ENCODE measurements around the gene SVOPL. TPM values are rescaled to one million over a fixed set of nuclear protein-coding genes. Genes with fewer than 3 reads are reported as not detected.

Gene SVOPL
- total RNA-seq, 1 experiment from 2014 or later, result not detected

GRCh38 chr7:138554674-138555073 is 146.5 kb downstream of the SVOPL start:
- Histone ChIP-seq H3K4me2 (ENCODE audit: low read length) (no peak overlapping the region), H3K4me1 (ENCODE audit: control insufficient read depth in 1 of 2, insufficient read depth in 2 of 2, low read length in 2 of 2) (no peaks in the 10 kb centered on the region), H3K9ac (ENCODE audit: low read length) (no peak overlapping the region), H3K27ac (ENCODE audit: low read depth, low read length) (no peak overlapping the region), H3K79me2 (ENCODE audit: insufficient read depth, low read length) (no peaks in the 10 kb centered on the region), H3K4me3 (replicated peaks in 1 of 2; ENCODE audit: low read depth in 1 of 2, low read length in 2 of 2) (no peak overlapping the region), H4K20me1 (ENCODE audit: insufficient read depth) (no peaks in the 10 kb centered on the region), H3K9me3 (ENCODE audit: control insufficient read depth in 1 of 2, insufficient read depth in 1 of 2, low read depth in 1 of 2, low read length in 2 of 2) (peaks cover 14 to 20% of the 10 kb centered on the region in 2 experiments; a peak in 3 of 4 replicates), H3K27me3 (ENCODE audit: insufficient read depth, low read length) (no peaks in the 10 kb centered on the region), H3K9me2 (ENCODE audit: insufficient read depth) (no peaks in the 10 kb centered on the region), H2AFZ (ENCODE audit: low read depth, low read length, poor library complexity, severe bottlenecking) (no peak overlapping the region), H3K36me3 (ENCODE audit: control insufficient read depth in 1 of 2, insufficient read depth in 2 of 2, low read length in 2 of 2) (peaks cover 0 to 28% of the 10 kb centered on the region in 2 experiments; a peak in 2 of 4 replicates)
- DNase-seq (ENCODE audit: low read depth, low spot score) (no peak), ATAC-seq (no peak)
- ChIA-PET RAD21 (ENCODE audit: low non-redundant PET in 1 of 2, low total read pairs in 2 of 2, uncharacterized antibody in 2 of 2, unreplicated experiment in 2 of 2) (no interaction called here), CTCF (no interaction called here), POLR2A (no interaction called here)
- BruUV-seq (replicated peaks), result no TSS peak
- intact Hi-C loops (cut with micrococcal nuclease), result no loop called here
- TF ChIP-seq TCF7L2 (IDR thresholded peaks at IDR 0.05; ENCODE audit: borderline replicate concordance, extremely low read depth, insufficient read depth, insufficient read length) (no peak), CEBPB (IDR thresholded peaks at IDR 0.05; ENCODE audit: low read depth) (no peak), SRF (IDR thresholded peaks at IDR 0.05; ENCODE audit: low read depth) (no peak), EZH2phosphoT487 (IDR thresholded peaks at IDR 0.05; ENCODE audit: borderline replicate concordance) (no peak), SP1 (IDR thresholded peaks at IDR 0.05; ENCODE audit: low read depth) (no peak)

GRCh38 chr7:138553805-138554204 is 147.4 kb downstream of the SVOPL start:
- Histone ChIP-seq H3K9ac (ENCODE audit: low read length) (no peak overlapping the region), H3K27ac (ENCODE audit: low read depth, low read length) (no peak overlapping the region), H3K4me1 (ENCODE audit: control insufficient read depth in 1 of 2, insufficient read depth in 2 of 2, low read length in 2 of 2) (no peaks in the 10 kb centered on the region), H3K79me2 (ENCODE audit: insufficient read depth, low read length) (no peaks in the 10 kb centered on the region), H3K4me3 (replicated peaks in 1 of 2; ENCODE audit: low read depth in 1 of 2, low read length in 2 of 2) (no peak overlapping the region), H2AFZ (ENCODE audit: low read depth, low read length, poor library complexity, severe bottlenecking) (no peak overlapping the region), H3K27me3 (ENCODE audit: insufficient read depth, low read length) (no peaks in the 10 kb centered on the region), H3K36me3 (ENCODE audit: control insufficient read depth in 1 of 2, insufficient read depth in 2 of 2, low read length in 2 of 2) (peaks cover 0 to 28% of the 10 kb centered on the region in 2 experiments; a peak in 2 of 4 replicates), H3K9me3 (ENCODE audit: control insufficient read depth in 1 of 2, insufficient read depth in 1 of 2, low read depth in 1 of 2, low read length in 2 of 2) (peaks cover 14 to 20% of the 10 kb centered on the region in 2 experiments; a peak in 3 of 4 replicates), H4K20me1 (ENCODE audit: insufficient read depth) (no peaks in the 10 kb centered on the region), H3K9me2 (ENCODE audit: insufficient read depth) (no peaks in the 10 kb centered on the region), H3K4me2 (ENCODE audit: low read length) (no peak overlapping the region)
- TF ChIP-seq, protein P1, sequence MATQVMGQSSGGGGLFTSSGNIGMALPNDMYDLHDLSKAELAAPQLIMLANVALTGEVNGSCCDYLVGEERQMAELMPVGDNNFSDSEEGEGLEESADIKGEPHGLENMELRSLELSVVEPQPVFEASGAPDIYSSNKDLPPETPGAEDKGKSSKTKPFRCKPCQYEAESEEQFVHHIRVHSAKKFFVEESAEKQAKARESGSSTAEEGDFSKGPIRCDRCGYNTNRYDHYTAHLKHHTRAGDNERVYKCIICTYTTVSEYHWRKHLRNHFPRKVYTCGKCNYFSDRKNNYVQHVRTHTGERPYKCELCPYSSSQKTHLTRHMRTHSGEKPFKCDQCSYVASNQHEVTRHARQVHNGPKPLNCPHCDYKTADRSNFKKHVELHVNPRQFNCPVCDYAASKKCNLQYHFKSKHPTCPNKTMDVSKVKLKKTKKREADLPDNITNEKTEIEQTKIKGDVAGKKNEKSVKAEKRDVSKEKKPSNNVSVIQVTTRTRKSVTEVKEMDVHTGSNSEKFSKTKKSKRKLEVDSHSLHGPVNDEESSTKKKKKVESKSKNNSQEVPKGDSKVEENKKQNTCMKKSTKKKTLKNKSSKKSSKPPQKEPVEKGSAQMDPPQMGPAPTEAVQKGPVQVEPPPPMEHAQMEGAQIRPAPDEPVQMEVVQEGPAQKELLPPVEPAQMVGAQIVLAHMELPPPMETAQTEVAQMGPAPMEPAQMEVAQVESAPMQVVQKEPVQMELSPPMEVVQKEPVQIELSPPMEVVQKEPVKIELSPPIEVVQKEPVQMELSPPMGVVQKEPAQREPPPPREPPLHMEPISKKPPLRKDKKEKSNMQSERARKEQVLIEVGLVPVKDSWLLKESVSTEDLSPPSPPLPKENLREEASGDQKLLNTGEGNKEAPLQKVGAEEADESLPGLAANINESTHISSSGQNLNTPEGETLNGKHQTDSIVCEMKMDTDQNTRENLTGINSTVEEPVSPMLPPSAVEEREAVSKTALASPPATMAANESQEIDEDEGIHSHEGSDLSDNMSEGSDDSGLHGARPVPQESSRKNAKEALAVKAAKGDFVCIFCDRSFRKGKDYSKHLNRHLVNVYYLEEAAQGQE (IDR thresholded peaks at IDR 0.05; ENCODE audit: low read depth), result no peak
- TF ChIP-seq YY1 (IDR thresholded peaks at IDR 0.05; ENCODE audit: extremely low read depth, insufficient replicate concordance, low read depth, low read length) (no peak), ZNF274 (IDR thresholded peaks at IDR 0.05; ENCODE audit: low read depth, low read length) (no peak), POLR2A (IDR thresholded peaks at IDR 0.05; ENCODE audit: borderline replicate concordance, extremely low read depth, insufficient read depth, insufficient read length) (no peak), CTCF (IDR thresholded peaks at IDR 0.05 in 2 of 3, conservative IDR thresholded peaks at IDR 0.05 in 1 of 3; ENCODE audit: borderline replicate concordance in 1 of 3, insufficient read depth in 1 of 3, low read depth in 2 of 3, low read length in 2 of 3) (no peak)
- ATAC-seq (no peak), DNase-seq (ENCODE audit: low read depth, low spot score) (no peak)
- RAD21 ChIA-PET (ENCODE audit: low non-redundant PET in 1 of 2, low total read pairs in 2 of 2, uncharacterized antibody in 2 of 2, unreplicated experiment in 2 of 2), result no interaction called here
- CTCF ChIA-PET, result no interaction called here
- BruUV-seq (replicated peaks), result no TSS peak
- POLR2A ChIA-PET, result no interaction called here
- intact Hi-C loops (cut with micrococcal nuclease), result no loop called here

Data from HCT116 (cell line).